Stimulated activated naive CD8-positive, alpha-beta T cell treated with anti-CD3 and anti-CD28 coated beads, Interleukin-15, Interleukin-2, amounts not matched to agents 100 U/mL and 50 U/mL, for 24 hours (primary cell): ENCODE measurements around the gene ACVR2A.

Source experiments
- ATAC-seq: fragments of 150-1000 bp; cut with Tn5 transposase; one replicate; pipeline ENCODE4 v1.10.0; 2021
- DNase-seq: peaks from one replicate; pipeline ENCODE4 v3.0.0; 2021

ACVR2A gene

GRCh38 chr2:147855316-147855715, 10.5 kb downstream of the ACVR2A start:
- no peak for DNase-seq
- no peak for ATAC-seq

- ATAC-seq: no peak
These were observed 11.1 kb downstream of the ACVR2A start for GRCh38 chr2:147855977-147856376.

GRCh38 chr2:147860009-147860408, 15.2 kb downstream of the ACVR2A start:
- ATAC-seq (no peak), DNase-seq (no peak)

More at GRCh38 chr2:147855977-147856376, 11.1 kb downstream of the ACVR2A start:
- DNase-seq: no peak

GRCh38 chr2:147862859-147863516, 18.2 kb downstream of the ACVR2A start:
- ATAC-seq (no peak), DNase-seq (no peak)

- no peak for ATAC-seq
- no peak for DNase-seq
These were observed 19.0 kb downstream of the ACVR2A start for GRCh38 chr2:147863835-147864234.

- ATAC-seq: peak; percentile 32
These were observed 20.7 kb downstream of the ACVR2A start for GRCh38 chr2:147865560-147865959.

GRCh38 chr2:147867050-147867449, 22.2 kb downstream of the ACVR2A start:
- DNase-seq (no peak), ATAC-seq (no peak)

More at GRCh38 chr2:147865560-147865959, 20.7 kb downstream of the ACVR2A start:
- no peak for DNase-seq

GRCh38 chr2:147869934-147870333, 25.1 kb downstream of the ACVR2A start:
- DNase-seq: no peak
- no peak for ATAC-seq

- DNase-seq (no peak), ATAC-seq (no peak)
These were observed 28.1 kb downstream of the ACVR2A start for GRCh38 chr2:147872967-147873366.

GRCh38 chr2:147873859-147874483, 29.1 kb downstream of the ACVR2A start:
- DNase-seq (no peak), ATAC-seq (no peak)

- ATAC-seq: no peak
- no peak for DNase-seq
These were observed 35.0 kb downstream of the ACVR2A start for GRCh38 chr2:147879846-147880245.

GRCh38 chr2:147882631-147883030, 37.8 kb downstream of the ACVR2A start:
- ATAC-seq: no peak
- DNase-seq: no peak

- no peak for ATAC-seq
These were observed 40.0 kb downstream of the ACVR2A start for GRCh38 chr2:147884830-147885229.

GRCh38 chr2:147886136-147886535, 41.3 kb downstream of the ACVR2A start:
- DNase-seq: no peak

More at GRCh38 chr2:147884830-147885229, 40.0 kb downstream of the ACVR2A start:
- DNase-seq: no peak

GRCh38 chr2:147888680-147889079, 43.9 kb downstream of the ACVR2A start:
- ATAC-seq (no peak), DNase-seq (no peak)

More at GRCh38 chr2:147886136-147886535, 41.3 kb downstream of the ACVR2A start:
- no peak for ATAC-seq

- ATAC-seq (no peak), DNase-seq (no peak)
These were observed 59.2 kb downstream of the ACVR2A start for GRCh38 chr2:147904051-147904450.

GRCh38 chr2:147909178-147909577, 64.3 kb downstream of the ACVR2A start:
- ATAC-seq (no peak), DNase-seq (no peak)

GRCh38 chr2:147910990-147911473, 66.2 kb downstream of the ACVR2A start:
- peak; percentile 5 for DNase-seq
- no peak for ATAC-seq

- DNase-seq: no peak
These were observed 69.1 kb downstream of the ACVR2A start for GRCh38 chr2:147913701-147914480.

GRCh38 chr2:147916067-147916466, 71.2 kb downstream of the ACVR2A start:
- ATAC-seq (no peak), DNase-seq (no peak)

More at GRCh38 chr2:147913701-147914480, 69.1 kb downstream of the ACVR2A start:
- ATAC-seq: no peak

- DNase-seq (no peak), ATAC-seq (no peak)
These were observed 71.9 kb downstream of the ACVR2A start for GRCh38 chr2:147916723-147917122.

GRCh38 chr2:147917161-147917560, 72.3 kb downstream of the ACVR2A start:
- DNase-seq (no peak), ATAC-seq (no peak)

GRCh38 chr2:147923846-147924245, 79.0 kb downstream of the ACVR2A start:
- no peak for DNase-seq
- ATAC-seq: no peak
